Caco-2 (cell line): ENCODE results near the gene RRAGD. TPM values are rescaled to one million over a fixed set of nuclear protein-coding genes. Genes with fewer than 3 reads are reported as not detected.

ENCODE experiments used
- BruUV-seq: library from RNA; stranded (reverse); fragments of 400-500 nt; replicated peaks from 2 replicates; lab custom pipeline; 2021; lab: Mats Ljungman, UMichigan
- CTCF ChIA-PET: fragments of 300-600 bp; sonication (Branson Sonifier 250); formaldehyde crosslinking; loops from one replicate; lab custom pipeline; 2022; ENCODE audit warnings: antibody characterized with exemption; lab: Charles Lee
- POLR2A ChIA-PET: fragments of 300-600 bp; sonication (Branson Sonifier 250); formaldehyde crosslinking; loops from one replicate; lab custom pipeline; 2022; ENCODE audit warnings: antibody characterized with exemption; lab: Charles Lee
- DNase-seq, 2 experiments: peaks; one replicate each; pipeline versions ENCODE4 v3.0.0 to v3.0.0-alpha.2; 2020 to 2022
- H3K27me3 ChIP-seq: replicated peaks from 2 replicates; pipeline ENCODE4 v1.6.0; 2011; ENCODE audit warnings: low read length; ENCODE audit not compliant: control insufficient read depth, insufficient read depth
- H3K36me3 ChIP-seq: 2 replicates; pipeline ENCODE4 v1.5.1; 2011; ENCODE audit warnings: low read length; ENCODE audit not compliant: control insufficient read depth, insufficient read depth
- H3K4me1 ChIP-seq: fragments of 250-450 bp; sonication (Bioruptor Pico); 2 replicates; pipeline ENCODE4 v1.5.1; 2020; ENCODE audit warnings: mild to moderate bottlenecking
- H3K4me3 ChIP-seq: 2 replicates; pipeline ENCODE4 v1.5.1; 2011; ENCODE audit warnings: low read depth, mild to moderate bottlenecking, control low read depth, low read length
- H3K9me3 ChIP-seq: fragments of 250-450 bp; sonication (Bioruptor Pico); 2 replicates; pipeline ENCODE4 v1.5.1; 2020; ENCODE audit warnings: mild to moderate bottlenecking, moderate library complexity
- H3K27ac Mint-ChIP-seq: one replicate; pipeline ENCODE4 v1.8.0; 2022; ENCODE audit warnings: mixed read lengths; ENCODE audit not compliant: unreplicated experiment
- H3K27me3 Mint-ChIP-seq: one replicate; pipeline ENCODE4 v1.8.0; 2022; ENCODE audit warnings: mixed read lengths; ENCODE audit not compliant: insufficient read depth, unreplicated experiment
- H3K36me3 Mint-ChIP-seq: one replicate; pipeline ENCODE4 v1.8.0; 2022; ENCODE audit warnings: mild to moderate bottlenecking, mixed read lengths; ENCODE audit not compliant: insufficient read depth, unreplicated experiment
- H3K4me1 Mint-ChIP-seq: one replicate; pipeline ENCODE4 v1.8.0; 2022; ENCODE audit warnings: low read depth, mixed read lengths; ENCODE audit not compliant: unreplicated experiment
- H3K4me3 Mint-ChIP-seq: one replicate; pipeline ENCODE4 v1.8.0; 2022; ENCODE audit warnings: mild to moderate bottlenecking, moderate library complexity, mixed read lengths; ENCODE audit not compliant: unreplicated experiment
- H3K9me3 Mint-ChIP-seq: one replicate; pipeline ENCODE4 v1.8.0; 2022; ENCODE audit warnings: mixed read lengths; ENCODE audit not compliant: unreplicated experiment
- CTCF ChIP-seq, 2 experiments: fragments of 200-600 bp in 1 of 2; IDR thresholded peaks; 1 replicate in 1 of 2; 2 replicates in 1 of 2; pipeline versions ENCODE4 v1.5.1 to v1.8.0; 2011 to 2022; ENCODE audit warnings: antibody characterized with exemption in 1 of 2, control low read depth in 1 of 2, inconsistent platforms in 1 of 2, low read depth in 1 of 2, low read length in 1 of 2, mild to moderate bottlenecking in 1 of 2, moderate library complexity in 1 of 2; ENCODE audit not compliant: insufficient read depth in 1 of 2, severe bottlenecking in 1 of 2, unreplicated experiment in 1 of 2
- intact Hi-C: fragments of 100-400 bp; cut with micrococcal nuclease; formaldehyde crosslinking; loops from one replicate; pipeline ENCODE4 v1.10.0; 2022; ENCODE audit not compliant: unreplicated experiment
- total RNA-seq: library from RNA; stranded (reverse); gene quantifications from 2 replicates; pipeline ENCODE4 v1.2.3, GENCODE V29; 2022

Gene RRAGD
- total RNA-seq, 1 experiment from 2014 or later, result 8.0 TPM

GRCh38 chr6:89439014-89439413, 26.9 kb upstream of the RRAGD start:
- peaks cover 6% of the 10 kb centered on the region for H3K4me1 Mint-ChIP-seq
- POLR2A ChIA-PET, result no interaction called here
- Histone ChIP-seq H3K36me3 (no peaks in the 10 kb centered on the region), H3K4me3 (no peak overlapping the region), H3K9me3 (no peaks in the 10 kb centered on the region), H3K27me3 (no peaks in the 10 kb centered on the region), H3K4me1 (peaks cover 7% of the 10 kb centered on the region; the same call in 1 of the 2 replicates)
- no peak overlapping the region for H3K4me3 Mint-ChIP-seq
- H3K27me3 Mint-ChIP-seq, result no peaks in the 10 kb centered on the region
- H3K9me3 Mint-ChIP-seq, result no peaks in the 10 kb centered on the region
- DNase-seq, result no peak
- intact Hi-C loops, result loop anchor here (5.0 kb wide), 1 partner anchor 63 kb away; no protein-coding TSS in a partner anchor
- no peak for TF ChIP-seq CTCF (IDR thresholded peaks at IDR 0.05; ENCODE audit: insufficient read depth in 1 of 2, low read depth in 1 of 2, low read length in 1 of 2, severe bottlenecking in 1 of 2, unreplicated experiment in 1 of 2)
- no peaks in the 10 kb centered on the region for H3K36me3 Mint-ChIP-seq
- no peak overlapping the region for H3K27ac Mint-ChIP-seq
- BruUV-seq, result no TSS peak
- CTCF ChIA-PET, result no interaction called here

- POLR2A ChIA-PET, result no interaction called here
- no peak for TF ChIP-seq CTCF (IDR thresholded peaks at IDR 0.05; ENCODE audit: insufficient read depth in 1 of 2, low read depth in 1 of 2, low read length in 1 of 2, severe bottlenecking in 1 of 2, unreplicated experiment in 1 of 2)
- H3K27ac Mint-ChIP-seq, result no peak overlapping the region
- no peaks in the 10 kb centered on the region for H3K27me3 Mint-ChIP-seq
- CTCF ChIA-PET, result interaction anchor here (0.6 to 1.3 kb wide), 3 partner anchors 46 to 161 kb away, joined by 3 to 4 read pairs (median 3); no protein-coding TSS in a partner anchor
- no peaks in the 10 kb centered on the region for H3K27me3 ChIP-seq
- H3K4me3 ChIP-seq, result no peak overlapping the region
- H3K36me3 ChIP-seq, result no peaks in the 10 kb centered on the region
- H3K9me3 ChIP-seq, result no peaks in the 10 kb centered on the region
- BruUV-seq, result no TSS peak
- H3K4me1 ChIP-seq, result peaks cover 7% of the 10 kb centered on the region; the same call in 1 of the 2 replicates
- H3K9me3 Mint-ChIP-seq, result no peaks in the 10 kb centered on the region
- peak; percentile 38 to 39 for DNase-seq
- intact Hi-C loops, result loop anchor here (5.0 kb wide), 1 partner anchor 64 kb away; no protein-coding TSS in a partner anchor
- H3K4me3 Mint-ChIP-seq, result no peak overlapping the region
- no peaks in the 10 kb centered on the region for H3K36me3 Mint-ChIP-seq
- peaks cover 6% of the 10 kb centered on the region for H3K4me1 Mint-ChIP-seq
Observed at GRCh38 chr6:89438248-89438647, 26.2 kb upstream of the RRAGD start.

GRCh38 chr6:89436226-89436625, 24.2 kb upstream of the RRAGD start:
- no peak overlapping the region for H3K4me3 Mint-ChIP-seq
- CTCF ChIA-PET, result no interaction called here
- no TSS peak for BruUV-seq

More at GRCh38 chr6:89436226-89436625, 24.2 kb upstream of the RRAGD start:
- intact Hi-C loops, result loop anchor here (5.0 kb wide), 1 partner anchor 66 kb away; no protein-coding TSS in a partner anchor
- Mint-ChIP-seq H3K36me3 (no peaks in the 10 kb centered on the region), H3K27me3 (no peaks in the 10 kb centered on the region), H3K9me3 (no peaks in the 10 kb centered on the region), H3K27ac (no peak overlapping the region), H3K4me1 (peaks cover 6% of the 10 kb centered on the region)
- Histone ChIP-seq H3K36me3 (no peaks in the 10 kb centered on the region), H3K4me3 (no peak overlapping the region), H3K27me3 (no peaks in the 10 kb centered on the region), H3K4me1 (peaks cover 7% of the 10 kb centered on the region; the same call in 1 of the 2 replicates), H3K9me3 (no peaks in the 10 kb centered on the region)
- no peak for DNase-seq
- TF ChIP-seq CTCF (IDR thresholded peaks at IDR 0.05; ENCODE audit: insufficient read depth in 1 of 2, low read depth in 1 of 2, low read length in 1 of 2, severe bottlenecking in 1 of 2, unreplicated experiment in 1 of 2), result no peak
- POLR2A ChIA-PET, result no interaction called here
